IMR-90 (cell line): ENCODE results near the gene TACR2. TPM values are rescaled to one million over a fixed set of nuclear protein-coding genes. Genes with fewer than 3 reads are reported as not detected.

ENCODE experiments used
- ATAC-seq: fragments of 200-7000 bp; cut with Tn5 transposase; 2 replicates; pipeline ENCODE4 v1.9.1; 2020; ENCODE audit warnings: low read depth, mild to moderate bottlenecking, moderate library complexity
- BruUV-seq: library from RNA; stranded (reverse); fragments of 400-500 nt; replicated peaks from 2 replicates; lab custom pipeline; 2021; lab: Mats Ljungman, UMichigan
- CTCF ChIA-PET: fragments of 300-600 bp; formaldehyde crosslinking; extraction: SDS; loops from one replicate; lab custom pipeline; 2021; ENCODE audit warnings: antibody characterized with exemption; lab: Yijun Ruan, JAX
- POLR2A ChIA-PET: fragments of 300-600 bp; sonication (Branson Sonifier 250); formaldehyde crosslinking; loops from one replicate; lab custom pipeline; 2022; ENCODE audit warnings: antibody characterized with exemption; ENCODE audit not compliant: unreplicated experiment; lab: Charles Lee
- DNase-seq: peaks from one replicate; pipeline ENCODE4 v3.0.0; 2013
- H2AFZ ChIP-seq: replicated peaks from 2 replicates; pipeline ENCODE3; 2013; ENCODE audit warnings: low read length, mild to moderate bottlenecking; ENCODE audit not compliant: poor library complexity
- H2AK5ac ChIP-seq: 2 replicates; pipeline ENCODE4 v1.6.1; 2013; ENCODE audit warnings: low read depth, low read length, inconsistent platforms
- H2AK9ac ChIP-seq: replicated peaks from 2 replicates; pipeline ENCODE3; 2013; ENCODE audit warnings: mild to moderate bottlenecking, low read depth, low read length, moderate library complexity; ENCODE audit not compliant: poor library complexity
- H2BK120ac ChIP-seq: 2 replicates; pipeline ENCODE4 v1.6.1; 2013; ENCODE audit warnings: low read depth, low read length, inconsistent platforms
- H2BK15ac ChIP-seq: 3 replicates; pipeline ENCODE4 v1.6.1; 2013; ENCODE audit warnings: low read depth, low read length, inconsistent platforms
- H2BK20ac ChIP-seq: 2 replicates; pipeline ENCODE4 v1.6.1; 2013; ENCODE audit warnings: low read depth, mild to moderate bottlenecking, inconsistent platforms, low read length, moderate library complexity
- H2BK5ac ChIP-seq: 2 replicates; pipeline ENCODE4 v1.6.1; 2013; ENCODE audit warnings: mild to moderate bottlenecking, low read depth, low read length, inconsistent platforms; ENCODE audit not compliant: poor library complexity, severe bottlenecking
- H3K14ac ChIP-seq: replicated peaks from 2 replicates; pipeline ENCODE4 v1.6.1; 2013; ENCODE audit warnings: low read depth, low read length, inconsistent platforms
- H3K18ac ChIP-seq: 2 replicates; pipeline ENCODE4 v1.6.1; 2013; ENCODE audit warnings: low read depth, low read length, control low read depth
- H3K23ac ChIP-seq: 2 replicates; pipeline ENCODE4 v1.6.1; 2013; ENCODE audit warnings: low read depth, low read length, inconsistent platforms
- H3K27ac ChIP-seq: 2 replicates; pipeline ENCODE4 v1.5.1; 2013; ENCODE audit warnings: mild to moderate bottlenecking, control low read depth, low read length; ENCODE audit not compliant: insufficient read depth
- H3K27me3 ChIP-seq: 2 replicates; pipeline ENCODE4 v1.6.1; 2013; ENCODE audit warnings: low read length; ENCODE audit not compliant: control insufficient read depth, insufficient read depth
- H3K36me3 ChIP-seq: 2 replicates; pipeline ENCODE4 v1.6.1; 2013; ENCODE audit warnings: low read length, mixed read lengths; ENCODE audit not compliant: control insufficient read depth, insufficient read depth
- H3K4ac ChIP-seq: 2 replicates; pipeline ENCODE4 v1.6.1; 2013; ENCODE audit warnings: low read depth, low read length, inconsistent platforms
- H3K4me1 ChIP-seq: 2 replicates; pipeline ENCODE4 v1.6.1; 2013; ENCODE audit warnings: low read length, mixed read lengths; ENCODE audit not compliant: control insufficient read depth, insufficient read depth
- H3K4me2 ChIP-seq: 2 replicates; pipeline ENCODE4 v1.6.1; 2013; ENCODE audit warnings: low read depth, mild to moderate bottlenecking, control low read depth, low read length, moderate library complexity
- H3K4me3 ChIP-seq: 2 replicates; pipeline ENCODE4 v1.5.1; 2013; ENCODE audit warnings: low read depth, mild to moderate bottlenecking, control low read depth, low read length, moderate library complexity; ENCODE audit not compliant: insufficient read depth
- H3K56ac ChIP-seq: 2 replicates; pipeline ENCODE4 v1.6.1; 2013; ENCODE audit warnings: low read length, inconsistent platforms; ENCODE audit not compliant: insufficient read depth; ENCODE audit errors: extremely low read depth
- H3K79me1 ChIP-seq, 2 experiments: 2 replicates each; pipeline ENCODE4 v1.6.1; 2013; ENCODE audit warnings: low read length in 2 of 2, inconsistent platforms in 1 of 2, low read depth in 1 of 2
- H3K9ac ChIP-seq: 2 replicates; pipeline ENCODE4 v1.6.1; 2013; ENCODE audit warnings: low read depth, low read length, control low read depth
- H3K9me1 ChIP-seq: 2 replicates; pipeline ENCODE4 v1.6.1; 2013; ENCODE audit warnings: low read length, inconsistent platforms; ENCODE audit not compliant: insufficient read depth
- H3K9me3 ChIP-seq: 2 replicates; pipeline ENCODE4 v1.6.1; 2013; ENCODE audit warnings: low read length; ENCODE audit not compliant: control insufficient read depth, insufficient read depth
- H4K20me1 ChIP-seq: 2 replicates; pipeline ENCODE4 v1.6.1; 2013; ENCODE audit warnings: low read length, inconsistent platforms; ENCODE audit not compliant: insufficient read depth
- H4K5ac ChIP-seq: 2 replicates; pipeline ENCODE4 v1.6.1; 2013; ENCODE audit warnings: mild to moderate bottlenecking, low read depth, low read length, control low read depth
- H4K8ac ChIP-seq, 2 experiments: 2 replicates each; pipeline ENCODE4 v1.6.1; 2013; ENCODE audit warnings: low read depth in 2 of 2, low read length in 2 of 2, control low read depth in 1 of 2, inconsistent platforms in 1 of 2
- H4K91ac ChIP-seq: 2 replicates; pipeline ENCODE4 v1.6.1; 2013; ENCODE audit warnings: low read depth, low read length, inconsistent platforms; ENCODE audit not compliant: insufficient read depth
- BHLHE40 ChIP-seq: fragments of 150-350 bp; IDR thresholded peaks from 2 replicates; pipeline ENCODE4 v1.6.1; 2016; ENCODE audit warnings: mild to moderate bottlenecking, low read depth, low read length
- CEBPB ChIP-seq: IDR thresholded peaks from 2 replicates; pipeline ENCODE4 v1.6.1; 2012; ENCODE audit warnings: low read depth, low read length, improper control_type of control experiment
- CHD1 ChIP-seq: IDR thresholded peaks from 2 replicates; pipeline ENCODE4 v1.6.1; 2012; ENCODE audit warnings: low read depth, low read length, improper control_type of control experiment
- MAFK ChIP-seq: IDR thresholded peaks from 2 replicates; pipeline ENCODE4 v1.6.1; 2012; ENCODE audit warnings: low read depth, low read length, improper control_type of control experiment
- MAZ ChIP-seq: IDR thresholded peaks from 2 replicates; pipeline ENCODE4 v1.6.1; 2012; ENCODE audit warnings: low read depth, mild to moderate bottlenecking, low read length, improper control_type of control experiment, moderate library complexity, borderline replicate concordance
- MXI1 ChIP-seq: IDR thresholded peaks from 2 replicates; pipeline ENCODE4 v1.6.1; 2012; ENCODE audit warnings: low read depth, mild to moderate bottlenecking, low read length, moderate library complexity, borderline replicate concordance
- NFE2L2 ChIP-seq: fragments of 150-350 bp; IDR thresholded peaks from 2 replicates; pipeline ENCODE4 v1.6.1; 2016; ENCODE audit warnings: low read depth, mild to moderate bottlenecking, low read length
- POLR2A ChIP-seq: IDR thresholded peaks from 2 replicates; pipeline ENCODE4 v1.6.1; 2012; ENCODE audit warnings: mild to moderate bottlenecking, low read depth, low read length
- RAD21 ChIP-seq: IDR thresholded peaks from 2 replicates; pipeline ENCODE4 v1.6.1; 2012; ENCODE audit warnings: low read length, improper control_type of control experiment
- RCOR1 ChIP-seq: IDR thresholded peaks from 2 replicates; pipeline ENCODE4 v1.6.1; 2012; ENCODE audit warnings: mild to moderate bottlenecking, low read length, improper control_type of control experiment; ENCODE audit not compliant: insufficient replicate concordance
- RFX5 ChIP-seq: IDR thresholded peaks from 2 replicates; pipeline ENCODE4 v1.8.0; 2012; ENCODE audit warnings: low read depth, mild to moderate bottlenecking, low read length, moderate library complexity
- WGBS, 2 experiments: methylation state at CpG; one replicate each; pipeline versions ENCODE4 v1.1.5 to v1.1.7; 2013; ENCODE audit warnings: missing lambda C conversion rate in 2 of 2; ENCODE audit not compliant: insufficient read length in 1 of 2; ENCODE audit errors: extremely low coverage in 2 of 2; 5-methylcytosine and 5-hydroxymethylcytosine counted together
- dilution Hi-C: fragments of 300-500 bp; cut with HindIII; formaldehyde crosslinking; loops from one replicate; pipeline ENCODE4 v1.14.3; 2018; ENCODE audit warnings: low sequenced_read_pairs; ENCODE audit not compliant: unreplicated experiment
- in situ Hi-C: fragments of 300-500 bp; cut with MboI; formaldehyde crosslinking; loops from 3 replicates; pipeline ENCODE4 v1.14.3; 2019; ENCODE audit warnings: low sequenced_read_pairs, inconsistent platforms, mixed read lengths
- intact Hi-C: fragments of 100-400 bp; cut with micrococcal nuclease; formaldehyde crosslinking; loops from 2 replicates; pipeline ENCODE4 v1.10.0; 2022
- polyA plus RNA-seq, 3 experiments: library from polyadenylated mRNA; depleted of rRNA; stranded (reverse); fragments of >200 nt; gene quantifications; 2 replicates each; pipeline ENCODE4 v1.2.3, GENCODE V29; 2012; ENCODE audit warnings: low replicate concordance in 1 of 3
- total RNA-seq: library from RNA; depleted of rRNA; stranded (reverse); fragments of >200 nt; gene quantifications from 2 replicates; pipeline ENCODE4 v1.2.3, GENCODE V29; 2012
- TF ChIP-seq, protein P1 (sequence below): conservative IDR thresholded peaks from 2 replicates; pipeline ENCODE4 v1.5.1; 2012; ENCODE audit warnings: mild to moderate bottlenecking, low read depth, low read length, improper control_type of control experiment
- TF ChIP-seq, protein P2 (sequence below): fragments of 150-350 bp; IDR thresholded peaks from 2 replicates; pipeline ENCODE4 v1.6.1; 2016; ENCODE audit warnings: low read depth, mild to moderate bottlenecking, low read length, moderate library complexity, borderline replicate concordance

The TACR2 gene
- total and polyA plus RNA-seq, 2 of the 4 experiments (the other 2 are of a cell fraction): not detected

DNA sequence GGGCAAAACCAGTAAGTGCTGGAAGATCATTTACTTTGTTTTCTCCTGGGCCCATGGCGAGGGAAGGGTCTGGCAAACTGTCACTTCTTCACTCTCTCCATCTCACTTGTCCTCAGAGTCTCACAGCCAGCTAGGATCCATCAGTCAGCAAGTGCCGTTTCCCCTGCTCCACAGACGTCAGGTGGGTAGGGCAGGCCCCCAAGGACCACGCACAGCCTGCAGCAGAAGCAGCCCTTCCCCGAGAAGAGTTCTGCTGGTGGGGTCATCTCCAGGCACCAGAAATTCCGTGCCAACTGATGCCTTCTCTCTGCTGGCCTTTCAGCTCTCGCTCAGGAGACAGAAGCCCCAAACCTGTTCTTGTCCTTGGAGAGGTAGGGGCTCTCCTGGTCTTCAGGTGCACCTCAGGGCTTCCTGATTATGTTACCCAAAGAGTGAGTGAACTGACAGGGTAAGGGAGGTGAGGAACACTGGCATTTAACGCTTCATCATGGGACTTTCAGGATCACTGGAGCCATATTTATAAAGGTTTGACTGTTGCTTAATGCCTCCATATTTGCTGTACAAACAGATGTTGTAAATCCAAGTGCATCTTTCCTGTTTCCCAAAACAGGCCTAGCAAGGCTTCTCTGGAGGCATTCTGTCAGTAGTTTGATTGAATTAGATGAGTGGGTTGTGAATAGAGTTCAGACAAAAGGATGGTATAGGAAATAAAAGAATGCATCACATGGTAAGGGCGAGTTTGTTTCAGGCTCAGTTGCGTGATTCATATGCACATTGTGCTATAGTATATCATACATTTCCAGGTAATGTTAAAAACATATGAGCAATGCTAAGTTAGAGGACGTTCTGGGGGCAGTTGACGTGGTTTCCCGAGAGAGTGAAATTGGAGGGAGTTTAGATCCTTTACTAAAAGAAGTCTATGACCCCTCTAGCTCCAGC is 20.9 kb upstream of the TACR2 start (continued):
- TF ChIP-seq MXI1 (no peak), MAFK (no peak)

DNA sequence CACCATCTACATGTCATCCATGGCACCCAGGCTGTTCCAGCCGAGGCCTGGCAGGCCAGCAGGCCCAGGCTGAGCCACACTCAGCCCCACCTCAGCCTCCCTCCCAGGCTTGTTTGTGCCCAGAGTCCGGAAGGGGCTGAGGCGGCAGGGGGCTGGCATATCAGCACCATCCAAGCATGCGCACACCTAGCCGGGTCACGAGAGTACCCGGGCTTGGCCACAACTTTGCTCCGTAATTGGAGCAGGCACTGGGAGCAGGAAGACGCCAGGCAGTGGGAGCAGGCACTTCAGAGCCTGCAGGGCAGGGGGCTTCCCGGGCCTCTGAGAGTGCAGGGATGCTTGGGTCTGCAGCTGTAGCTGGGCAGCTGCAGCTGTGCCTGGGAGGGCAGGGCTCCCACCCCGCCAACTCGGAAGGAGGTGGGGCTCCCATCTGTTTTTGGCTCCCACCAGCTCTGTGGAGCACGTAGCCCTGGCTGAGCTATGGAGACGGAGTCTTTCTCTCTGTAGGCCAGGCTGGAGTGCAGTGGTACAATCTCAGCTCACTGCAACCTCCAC is 19.3 kb upstream of the TACR2 start:
- H2BK15ac ChIP-seq: no peak overlapping the region
- H3K27me3 ChIP-seq: peaks cover 16% of the 10 kb centered on the region
- no peak overlapping the region for H3K4ac ChIP-seq
- no peaks in the 10 kb centered on the region for H3K79me1 ChIP-seq
- no peak overlapping the region for H2BK120ac ChIP-seq
- H2AK5ac ChIP-seq: no peak overlapping the region
- no peak for DNase-seq
- no peaks in the 10 kb centered on the region for H3K36me3 ChIP-seq
- in situ Hi-C loops: no loop called here
- H2AK9ac ChIP-seq: no peak overlapping the region
- no peaks in the 10 kb centered on the region for H3K9me3 ChIP-seq
- WGBS, 2 experiments: 70% methylated on average over 1 of the region's 14 CpGs; no CpG with 5 or more reads in 1 of the 2 experiments
- dilution Hi-C loops: no loop called here
- no peak overlapping the region for H2BK20ac ChIP-seq
- H3K9me1 ChIP-seq: peaks cover 8% of the 10 kb centered on the region; the same call in 1 of the 2 replicates
- no peak overlapping the region for H4K8ac ChIP-seq
- H3K27ac ChIP-seq: no peak overlapping the region
- BruUV-seq: no TSS peak
- H3K23ac ChIP-seq: no peak overlapping the region
- H3K18ac ChIP-seq: no peak overlapping the region
- no peak overlapping the region for H2AFZ ChIP-seq
- no peak overlapping the region for H3K4me3 ChIP-seq
- peaks cover 12% of the 10 kb centered on the region for H3K4me1 ChIP-seq
- H3K9ac ChIP-seq: no peak overlapping the region
- intact Hi-C loops: no loop called here
- no peak overlapping the region for H4K5ac ChIP-seq
- H4K91ac ChIP-seq: no peak overlapping the region
- ChIA-PET POLR2A (no interaction called here), CTCF (no interaction called here)
- no peak overlapping the region for H3K4me2 ChIP-seq
- no peak overlapping the region for H3K56ac ChIP-seq
- H2BK5ac ChIP-seq: no peak overlapping the region
- no peaks in the 10 kb centered on the region for H4K20me1 ChIP-seq
- no peak for ATAC-seq
- H3K14ac ChIP-seq: no peak overlapping the region
- no peak for TF ChIP-seq CEBPB
- TF ChIP-seq, protein P1, sequence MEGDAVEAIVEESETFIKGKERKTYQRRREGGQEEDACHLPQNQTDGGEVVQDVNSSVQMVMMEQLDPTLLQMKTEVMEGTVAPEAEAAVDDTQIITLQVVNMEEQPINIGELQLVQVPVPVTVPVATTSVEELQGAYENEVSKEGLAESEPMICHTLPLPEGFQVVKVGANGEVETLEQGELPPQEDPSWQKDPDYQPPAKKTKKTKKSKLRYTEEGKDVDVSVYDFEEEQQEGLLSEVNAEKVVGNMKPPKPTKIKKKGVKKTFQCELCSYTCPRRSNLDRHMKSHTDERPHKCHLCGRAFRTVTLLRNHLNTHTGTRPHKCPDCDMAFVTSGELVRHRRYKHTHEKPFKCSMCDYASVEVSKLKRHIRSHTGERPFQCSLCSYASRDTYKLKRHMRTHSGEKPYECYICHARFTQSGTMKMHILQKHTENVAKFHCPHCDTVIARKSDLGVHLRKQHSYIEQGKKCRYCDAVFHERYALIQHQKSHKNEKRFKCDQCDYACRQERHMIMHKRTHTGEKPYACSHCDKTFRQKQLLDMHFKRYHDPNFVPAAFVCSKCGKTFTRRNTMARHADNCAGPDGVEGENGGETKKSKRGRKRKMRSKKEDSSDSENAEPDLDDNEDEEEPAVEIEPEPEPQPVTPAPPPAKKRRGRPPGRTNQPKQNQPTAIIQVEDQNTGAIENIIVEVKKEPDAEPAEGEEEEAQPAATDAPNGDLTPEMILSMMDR: no peak
- no peak for TF ChIP-seq MAZ
- TF ChIP-seq RCOR1: no peak
- no peak for TF ChIP-seq POLR2A
- TF ChIP-seq, protein P2, sequence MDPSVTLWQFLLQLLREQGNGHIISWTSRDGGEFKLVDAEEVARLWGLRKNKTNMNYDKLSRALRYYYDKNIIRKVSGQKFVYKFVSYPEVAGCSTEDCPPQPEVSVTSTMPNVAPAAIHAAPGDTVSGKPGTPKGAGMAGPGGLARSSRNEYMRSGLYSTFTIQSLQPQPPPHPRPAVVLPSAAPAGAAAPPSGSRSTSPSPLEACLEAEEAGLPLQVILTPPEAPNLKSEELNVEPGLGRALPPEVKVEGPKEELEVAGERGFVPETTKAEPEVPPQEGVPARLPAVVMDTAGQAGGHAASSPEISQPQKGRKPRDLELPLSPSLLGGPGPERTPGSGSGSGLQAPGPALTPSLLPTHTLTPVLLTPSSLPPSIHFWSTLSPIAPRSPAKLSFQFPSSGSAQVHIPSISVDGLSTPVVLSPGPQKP: no peak
- no peak for TF ChIP-seq NFE2L2
- TF ChIP-seq CHD1: no peak
- no peak for TF ChIP-seq BHLHE40
- TF ChIP-seq MAFK: no peak
- TF ChIP-seq RFX5: no peak
- TF ChIP-seq MXI1: no peak
- TF ChIP-seq RAD21: no peak
